Activated naive CD8-positive, alpha-beta T cell (primary cell): ENCODE data around the gene HOXC12.

ENCODE experiments used
- H3K27ac Mint-ChIP-seq: one replicate; pipeline ENCODE4 v1.8.0; 2021; ENCODE audit warnings: mixed read lengths
- H3K27me3 Mint-ChIP-seq: one replicate; pipeline ENCODE4 v1.8.0; 2021; ENCODE audit warnings: mixed read lengths
- H3K36me3 Mint-ChIP-seq: one replicate; pipeline ENCODE4 v1.8.0; 2021; ENCODE audit warnings: mixed read lengths
- H3K4me1 Mint-ChIP-seq: one replicate; pipeline ENCODE4 v1.8.0; 2021; ENCODE audit warnings: low read depth, mixed read lengths
- H3K4me3 Mint-ChIP-seq: one replicate; pipeline ENCODE4 v1.8.0; 2021; ENCODE audit warnings: mild to moderate bottlenecking, mixed read lengths
- H3K9me3 Mint-ChIP-seq: one replicate; pipeline ENCODE4 v1.8.0; 2021; ENCODE audit warnings: low read depth, mixed read lengths

Gene HOXC12

GRCh38 chr12:53950437-53950773 is 4.3 kb upstream of the HOXC12 start:
- Mint-ChIP-seq H3K4me3 (no peak overlapping the region), H3K27ac (peak overlapping the region; percentile 54), H3K36me3 (no peaks in the 10 kb centered on the region), H3K27me3 (peaks cover 48% of the 10 kb centered on the region), H3K4me1 (peaks cover 25% of the 10 kb centered on the region), H3K9me3 (no peaks in the 10 kb centered on the region)

DNA sequence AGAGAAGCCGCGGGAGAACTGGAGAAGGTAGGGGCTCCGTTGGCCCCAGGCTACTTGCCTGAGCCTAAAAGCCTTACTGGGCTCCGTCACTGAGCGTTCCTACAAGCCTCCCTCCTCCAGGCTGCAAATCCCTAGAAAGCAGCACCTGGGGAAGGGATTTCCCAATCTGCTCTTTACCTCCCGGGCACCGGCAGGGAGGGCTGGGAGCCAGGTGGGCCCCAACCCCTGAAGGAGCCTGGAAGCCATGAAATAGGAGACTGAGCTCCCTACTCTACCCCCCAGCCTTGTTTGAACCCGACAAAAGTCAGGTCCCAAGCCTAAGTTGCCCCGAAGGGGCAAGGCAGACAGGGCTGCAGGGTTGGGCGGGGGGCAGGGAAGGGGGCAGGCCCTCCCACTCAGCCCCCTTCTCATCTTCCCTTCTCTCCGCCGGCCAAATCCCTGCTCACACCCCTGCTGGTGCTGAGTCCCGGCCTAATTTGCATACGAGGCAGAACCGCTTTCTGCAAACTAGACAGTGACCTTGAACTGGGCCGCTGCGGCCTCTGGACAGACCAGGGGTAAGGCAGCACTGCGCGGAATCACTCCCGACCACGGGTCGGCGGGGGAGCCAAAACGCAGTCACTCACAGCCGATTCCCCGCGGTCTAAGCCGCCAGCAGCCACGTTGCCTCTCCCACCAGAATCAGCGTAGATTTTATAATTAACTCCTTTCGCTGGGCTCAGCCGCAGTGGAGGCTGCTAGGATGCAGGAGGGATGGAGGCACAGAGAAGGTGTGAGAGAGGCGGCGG is 3.7 kb upstream of the HOXC12 start:
- peak overlapping the region; percentile 54 for H3K4me3 Mint-ChIP-seq
- H3K27me3 Mint-ChIP-seq, result peaks cover 48% of the 10 kb centered on the region
- peaks cover 28% of the 10 kb centered on the region for H3K4me1 Mint-ChIP-seq
- no peaks in the 10 kb centered on the region for H3K9me3 Mint-ChIP-seq
- no peaks in the 10 kb centered on the region for H3K36me3 Mint-ChIP-seq
- no peak overlapping the region for H3K27ac Mint-ChIP-seq

DNA sequence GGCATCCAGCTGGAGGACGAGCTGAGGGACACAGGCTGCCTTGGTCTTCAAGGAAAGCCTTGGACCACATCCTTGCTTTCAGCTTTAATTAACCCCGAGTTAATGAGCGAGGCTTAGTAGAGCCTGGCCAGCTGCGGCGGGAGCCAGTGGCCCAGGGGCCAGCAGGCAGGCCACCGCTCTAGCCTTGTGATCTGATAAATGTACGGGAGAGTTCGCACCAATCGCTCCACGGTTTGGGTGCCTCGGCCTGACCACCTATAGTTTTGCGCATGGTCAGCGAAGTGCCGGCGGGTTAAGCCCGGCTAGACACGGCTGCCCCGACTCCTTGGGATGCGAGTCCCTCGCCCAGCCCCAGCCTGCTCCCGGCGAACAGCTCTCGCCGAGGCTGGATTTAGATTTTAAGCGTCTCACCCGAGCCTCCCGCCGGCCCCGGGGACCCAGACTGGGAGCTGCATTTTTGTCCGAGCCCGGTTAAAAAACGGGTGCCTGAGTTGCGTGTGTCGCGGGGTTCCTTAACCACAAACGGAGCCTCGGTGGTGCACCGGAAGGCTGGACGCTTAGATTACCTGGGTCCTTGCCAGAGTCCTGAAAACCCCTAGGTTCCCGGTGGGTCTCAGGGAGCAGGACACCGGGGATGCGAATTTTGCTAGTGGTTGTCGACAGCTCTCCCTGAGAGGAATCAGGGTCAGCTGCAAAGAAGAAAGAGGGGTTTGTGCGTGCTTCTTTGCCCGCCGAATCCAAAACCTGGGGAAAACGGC is 2.9 kb upstream of the HOXC12 start:
- H3K4me1 Mint-ChIP-seq, result peaks cover 34% of the 10 kb centered on the region
- H3K4me3 Mint-ChIP-seq, result no peak overlapping the region
- H3K27me3 Mint-ChIP-seq, result peaks cover 54% of the 10 kb centered on the region
- H3K36me3 Mint-ChIP-seq, result no peaks in the 10 kb centered on the region
- H3K27ac Mint-ChIP-seq, result no peak overlapping the region
- no peaks in the 10 kb centered on the region for H3K9me3 Mint-ChIP-seq

- Mint-ChIP-seq H3K36me3 (no peaks in the 10 kb centered on the region), H3K27me3 (peaks cover 53% of the 10 kb centered on the region), H3K9me3 (no peaks in the 10 kb centered on the region), H3K27ac (no peak overlapping the region), H3K4me1 (peaks cover 39% of the 10 kb centered on the region), H3K4me3 (peak overlapping the region; percentile 20)
Observed at GRCh38 chr12:53952335-53952694, 2.4 kb upstream of the HOXC12 start.

DNA sequence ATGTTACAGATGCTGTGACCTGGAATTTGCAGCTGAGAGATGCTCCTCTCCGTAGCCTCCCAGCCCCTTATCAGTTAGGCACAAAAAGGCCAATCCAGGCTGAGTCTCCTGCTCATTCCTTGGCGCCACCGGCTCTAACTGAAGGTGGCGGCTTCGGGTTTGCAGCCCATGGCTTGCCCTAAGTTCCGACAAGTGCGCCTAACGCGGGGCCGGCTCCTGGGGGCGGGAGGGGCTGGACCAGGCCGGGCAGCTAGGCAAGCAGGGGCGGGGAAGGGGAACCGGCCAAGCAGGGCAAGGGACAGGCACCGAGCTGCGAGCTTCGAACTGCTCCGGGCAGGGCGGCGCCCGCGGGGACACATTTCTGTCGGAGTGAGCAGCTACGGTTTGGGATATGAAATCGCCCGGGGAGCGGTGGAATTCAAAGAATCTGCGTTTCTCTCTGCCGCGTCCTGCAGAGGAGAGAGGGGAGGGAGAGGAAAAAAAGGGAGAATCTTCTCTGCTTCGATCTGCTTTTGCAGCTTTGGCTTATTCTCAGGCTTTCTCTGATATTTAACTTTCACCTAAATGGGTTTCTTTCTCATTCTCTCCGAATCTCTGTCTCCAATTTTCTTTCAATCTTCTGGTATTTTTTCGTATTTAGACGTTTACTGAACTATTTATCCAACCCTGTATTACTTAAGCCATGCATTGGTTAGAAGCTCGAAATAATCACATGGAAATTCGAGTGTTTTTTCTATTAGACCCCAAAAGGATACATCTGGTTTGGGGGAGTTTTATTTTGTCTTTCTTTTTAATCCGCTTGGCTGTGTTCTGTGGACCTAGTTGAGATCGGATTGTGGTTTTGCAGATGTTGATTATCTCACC is 1.6 kb upstream of the HOXC12 start:
- H3K9me3 Mint-ChIP-seq, result no peaks in the 10 kb centered on the region
- H3K36me3 Mint-ChIP-seq, result no peaks in the 10 kb centered on the region
- peaks cover 41% of the 10 kb centered on the region for H3K4me1 Mint-ChIP-seq
- peaks cover 54% of the 10 kb centered on the region for H3K27me3 Mint-ChIP-seq
- H3K4me3 Mint-ChIP-seq, result no peak overlapping the region
- H3K27ac Mint-ChIP-seq, result peak overlapping the region; percentile 34

DNA sequence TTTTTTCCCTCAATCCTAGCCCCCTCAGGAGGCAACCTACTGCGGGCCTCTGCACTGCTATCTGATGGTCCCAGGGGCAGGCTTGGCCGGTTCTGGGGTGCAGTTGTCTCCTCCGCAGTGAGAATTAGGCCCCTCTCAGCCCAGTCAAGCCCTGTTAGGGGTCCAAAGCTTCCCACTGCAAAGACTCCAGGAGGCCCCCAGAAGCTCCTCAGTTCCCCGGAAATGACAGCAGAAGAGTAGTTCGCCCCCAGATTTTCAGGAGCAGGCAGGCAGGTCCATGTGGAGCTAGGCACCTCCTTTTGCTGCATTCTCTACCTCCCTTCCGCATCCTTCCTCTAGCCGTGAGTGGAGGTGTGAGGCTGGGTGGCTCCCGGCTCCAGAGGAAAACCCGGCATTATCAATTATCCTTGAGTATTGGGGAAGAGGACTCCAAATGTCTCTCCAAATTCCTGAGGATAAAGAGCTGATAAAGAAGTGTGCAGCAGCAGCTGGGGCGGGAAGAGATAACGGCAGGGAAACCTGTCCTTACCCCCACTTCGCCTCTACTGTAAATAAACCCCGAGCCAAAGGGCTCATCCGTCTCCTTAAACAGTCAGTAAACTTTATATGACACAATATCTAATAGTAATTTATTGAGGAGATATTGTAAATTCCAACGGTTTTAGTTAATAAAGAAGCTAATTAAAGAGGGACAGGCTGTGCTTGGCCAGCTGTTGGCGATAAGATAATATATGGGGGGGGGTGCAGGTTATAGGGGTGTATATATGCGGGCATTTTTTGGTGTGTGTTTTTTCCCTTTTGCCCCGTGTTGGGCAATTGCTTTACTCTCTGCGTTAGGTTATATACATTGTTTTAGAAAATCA is 641 bp upstream of the HOXC12 start:
- no peak overlapping the region for H3K4me3 Mint-ChIP-seq
- H3K4me1 Mint-ChIP-seq, result peaks cover 41% of the 10 kb centered on the region
- H3K27me3 Mint-ChIP-seq, result peaks cover 55% of the 10 kb centered on the region
- H3K9me3 Mint-ChIP-seq, result no peaks in the 10 kb centered on the region
- no peaks in the 10 kb centered on the region for H3K36me3 Mint-ChIP-seq
- no peak overlapping the region for H3K27ac Mint-ChIP-seq

DNA sequence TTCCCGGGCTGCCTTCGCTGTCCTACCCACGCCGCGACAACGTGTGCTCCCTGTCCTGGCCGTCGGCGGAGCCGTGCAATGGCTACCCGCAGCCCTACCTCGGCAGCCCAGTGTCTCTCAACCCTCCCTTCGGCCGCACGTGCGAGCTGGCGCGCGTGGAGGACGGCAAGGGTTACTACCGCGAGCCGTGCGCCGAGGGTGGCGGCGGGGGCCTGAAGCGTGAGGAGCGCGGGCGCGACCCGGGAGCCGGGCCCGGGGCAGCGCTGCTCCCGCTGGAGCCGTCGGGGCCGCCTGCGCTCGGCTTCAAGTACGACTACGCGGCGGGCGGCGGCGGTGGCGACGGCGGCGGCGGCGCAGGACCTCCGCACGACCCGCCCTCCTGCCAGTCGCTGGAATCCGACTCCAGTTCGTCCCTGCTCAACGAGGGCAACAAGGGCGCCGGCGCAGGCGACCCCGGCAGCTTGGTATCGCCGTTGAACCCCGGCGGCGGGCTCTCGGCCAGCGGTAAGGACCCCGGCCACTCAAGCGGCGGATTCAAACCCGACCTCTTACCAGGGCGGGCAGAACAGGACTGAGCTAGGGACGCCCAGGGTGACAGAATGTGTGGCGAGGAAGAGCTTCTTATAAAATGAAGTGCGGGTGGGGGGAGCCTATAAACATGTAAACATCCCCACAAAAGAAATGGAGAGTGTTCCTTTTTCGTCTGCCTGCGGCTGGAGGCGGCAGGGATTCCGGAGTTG is 503 bp downstream of the HOXC12 start:
- Mint-ChIP-seq H3K4me3 (no peak overlapping the region), H3K27me3 (peaks cover 62% of the 10 kb centered on the region), H3K36me3 (no peaks in the 10 kb centered on the region), H3K4me1 (peaks cover 44% of the 10 kb centered on the region), H3K9me3 (no peaks in the 10 kb centered on the region), H3K27ac (no peak overlapping the region)

- Mint-ChIP-seq H3K27ac (peak overlapping the region; percentile 0), H3K36me3 (no peaks in the 10 kb centered on the region), H3K4me1 (peaks cover 46% of the 10 kb centered on the region), H3K9me3 (no peaks in the 10 kb centered on the region), H3K4me3 (no peak overlapping the region), H3K27me3 (peaks cover 62% of the 10 kb centered on the region)
Observed at GRCh38 chr12:53955776-53956250, 1.1 kb downstream of the HOXC12 start.

DNA sequence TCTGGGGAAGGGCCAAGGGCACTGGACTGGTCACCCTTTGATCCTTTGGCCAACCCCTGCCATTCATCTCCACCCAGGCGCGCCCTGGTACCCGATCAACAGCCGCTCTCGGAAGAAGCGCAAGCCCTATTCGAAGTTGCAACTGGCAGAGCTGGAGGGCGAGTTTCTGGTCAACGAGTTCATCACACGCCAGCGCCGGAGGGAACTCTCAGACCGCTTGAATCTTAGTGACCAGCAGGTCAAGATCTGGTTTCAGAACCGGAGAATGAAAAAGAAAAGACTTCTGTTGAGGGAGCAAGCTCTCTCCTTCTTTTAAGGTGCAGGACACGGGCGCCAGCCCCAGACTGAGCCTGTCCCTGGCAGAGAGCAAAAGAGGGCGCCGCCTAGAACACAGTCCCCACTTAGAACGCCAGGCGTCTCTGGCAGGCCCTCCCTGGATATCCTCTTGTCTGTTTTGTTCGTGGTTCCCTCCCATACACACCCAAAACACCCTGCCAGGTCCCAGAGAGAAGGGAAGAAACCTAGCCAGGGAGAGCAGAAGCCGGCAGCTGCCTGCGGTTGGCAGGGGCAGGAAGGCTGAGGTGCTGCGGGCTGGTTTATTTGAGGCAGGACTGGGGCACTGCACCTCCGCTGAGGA is 1.7 kb downstream of the HOXC12 start:
- Mint-ChIP-seq H3K9me3 (no peaks in the 10 kb centered on the region), H3K27ac (peak overlapping the region; percentile 0), H3K27me3 (peaks cover 58% of the 10 kb centered on the region), H3K4me1 (peaks cover 43% of the 10 kb centered on the region), H3K36me3 (no peaks in the 10 kb centered on the region), H3K4me3 (no peak overlapping the region)

GRCh38 chr12:53956914-53957536 is 2.3 kb downstream of the HOXC12 start:
- H3K9me3 Mint-ChIP-seq, result no peaks in the 10 kb centered on the region
- H3K27ac Mint-ChIP-seq, result no peak overlapping the region

DNA sequence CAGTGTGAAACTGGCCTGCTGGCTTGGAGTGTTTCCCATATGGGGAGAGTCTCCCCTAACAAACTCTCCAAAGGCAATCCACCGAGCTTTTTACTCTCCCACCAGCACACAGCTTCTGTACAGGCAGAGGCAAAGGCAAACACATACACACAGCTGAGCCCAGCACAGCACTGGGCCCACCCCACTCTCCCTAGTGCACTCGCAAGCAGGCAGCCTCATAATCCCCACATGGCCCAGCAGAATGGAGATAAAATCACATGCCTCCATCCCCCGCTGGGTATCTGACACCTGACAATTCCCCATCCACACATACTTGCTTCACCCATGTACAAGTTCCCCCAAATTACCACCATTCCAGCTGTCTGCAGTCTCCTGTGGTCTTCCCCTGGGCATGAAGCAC is 3.4 kb downstream of the HOXC12 start:
- Mint-ChIP-seq H3K9me3 (no peaks in the 10 kb centered on the region), H3K4me1 (peaks cover 36% of the 10 kb centered on the region), H3K27me3 (peaks cover 61% of the 10 kb centered on the region), H3K4me3 (no peak overlapping the region), H3K36me3 (no peaks in the 10 kb centered on the region), H3K27ac (no peak overlapping the region)

More at GRCh38 chr12:53956914-53957536, 2.3 kb downstream of the HOXC12 start:
- Mint-ChIP-seq H3K36me3 (no peaks in the 10 kb centered on the region), H3K4me1 (peaks cover 39% of the 10 kb centered on the region), H3K4me3 (no peak overlapping the region), H3K27me3 (peaks cover 58% of the 10 kb centered on the region)

DNA sequence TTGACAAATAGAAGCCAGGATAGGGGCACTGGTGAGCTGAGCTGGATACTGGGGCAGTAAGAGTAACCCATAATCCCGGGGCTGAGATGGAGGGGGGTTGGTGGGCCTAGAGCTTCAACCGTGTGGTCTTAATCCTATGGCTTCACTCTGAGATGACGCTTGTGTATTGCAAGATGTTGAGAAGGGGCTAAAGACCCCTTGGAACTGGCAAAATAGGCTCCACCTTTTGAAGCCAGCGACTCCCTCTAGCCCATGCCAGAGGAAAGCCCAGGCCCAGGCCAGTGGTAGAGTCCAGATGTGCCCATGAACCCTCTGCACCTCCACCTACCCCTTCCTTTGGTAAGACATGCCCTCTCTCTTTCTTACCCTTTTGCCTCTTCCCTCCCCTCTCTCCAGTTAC is 4.6 kb downstream of the HOXC12 start:
- H3K9me3 Mint-ChIP-seq, result no peaks in the 10 kb centered on the region
- no peaks in the 10 kb centered on the region for H3K36me3 Mint-ChIP-seq
- H3K4me3 Mint-ChIP-seq, result no peak overlapping the region
- peaks cover 36% of the 10 kb centered on the region for H3K4me1 Mint-ChIP-seq
- peaks cover 61% of the 10 kb centered on the region for H3K27me3 Mint-ChIP-seq
- H3K27ac Mint-ChIP-seq, result no peak overlapping the region
